Fibroblast of lung (primary cell): ENCODE data around the gene MACROD2. TPM values are rescaled to one million over a fixed set of nuclear protein-coding genes. Genes with fewer than 3 reads are reported as not detected.

Source experiments
- DNase-seq, 2 donors: peaks; one replicate each; pipeline versions ENCODE4 v3.0.0 to v3.0.0-alpha.2; 2010; ENCODE audit warnings: low read depth in 2 of 2
- H2AFZ ChIP-seq: 2 replicates; pipeline ENCODE4 v1.5.1; 2012; ENCODE audit warnings: low read length, control low read depth, inconsistent platforms
- H3K27ac ChIP-seq: 2 replicates; pipeline ENCODE4 v1.5.1; 2011; ENCODE audit warnings: low read length, control low read depth; ENCODE audit not compliant: insufficient read depth
- H3K27me3 ChIP-seq: 2 replicates; pipeline ENCODE4 v1.5.1; 2011; ENCODE audit warnings: mild to moderate bottlenecking, low read length; ENCODE audit not compliant: control insufficient read depth, insufficient read depth
- H3K36me3 ChIP-seq: 2 replicates; pipeline ENCODE4 v1.5.1; 2011; ENCODE audit warnings: low read length; ENCODE audit not compliant: control insufficient read depth, insufficient read depth
- H3K4me1 ChIP-seq: 2 replicates; pipeline ENCODE4 v1.5.1; 2011; ENCODE audit warnings: low read length; ENCODE audit not compliant: control insufficient read depth, insufficient read depth; ENCODE audit errors: extremely low read depth
- H3K4me2 ChIP-seq: 2 replicates; pipeline ENCODE4 v1.5.1; 2011; ENCODE audit warnings: low read length, control low read depth; ENCODE audit not compliant: insufficient read depth; ENCODE audit errors: extremely low read depth
- H3K4me3 ChIP-seq, 4 experiments: fragments of 200-600 bp in 1 of 4; sonication (generic) in 1 of 4; replicated peaks in 1 of 4; 2 replicates each; pipeline ENCODE4 v1.5.1; 2011 to 2016; ENCODE audit warnings: low read length in 4 of 4, low read depth in 3 of 4, mild to moderate bottlenecking in 3 of 4, control low read depth in 2 of 4, inconsistent platforms in 1 of 4, mixed read lengths in 1 of 4; ENCODE audit not compliant: insufficient read depth in 1 of 4; ENCODE audit errors: control extremely low read depth in 1 of 4
- H3K79me2 ChIP-seq: 2 replicates; pipeline ENCODE4 v1.5.1; 2012; ENCODE audit warnings: mild to moderate bottlenecking, low read length, inconsistent platforms; ENCODE audit not compliant: control insufficient read depth, insufficient read depth
- H3K9ac ChIP-seq: 2 replicates; pipeline ENCODE4 v1.5.1; 2011; ENCODE audit warnings: mild to moderate bottlenecking, low read length, control low read depth; ENCODE audit not compliant: insufficient read depth
- H3K9me3 ChIP-seq: 2 replicates; pipeline ENCODE4 v1.5.1; 2012; ENCODE audit warnings: low read depth, low read length; ENCODE audit not compliant: control insufficient read depth, insufficient read depth
- H4K20me1 ChIP-seq: 2 replicates; pipeline ENCODE4 v1.5.1; 2011; ENCODE audit warnings: low read length; ENCODE audit not compliant: control insufficient read depth, insufficient read depth; ENCODE audit errors: extremely low read depth
- EZH2 ChIP-seq: IDR thresholded peaks from 2 replicates; pipeline ENCODE4 v1.5.1; 2012; ENCODE audit warnings: low read length, control low read depth, mild to moderate bottlenecking; ENCODE audit errors: missing control alignments
- polyA plus RNA-seq, 2 donors: library from polyadenylated mRNA; depleted of rRNA in 1 of 2; stranded (reverse) in 1 of 2; unstranded in 1 of 2; fragments of >200 nt; gene quantifications; 2 replicates each; pipeline ENCODE4 v1.2.1, GENCODE V29; 2011 to 2012; ENCODE audit warnings: missing spikeins in 1 of 2
- total RNA-seq: library from RNA; depleted of rRNA; stranded (reverse); fragments of >200 nt; gene quantifications from 2 replicates; pipeline ENCODE4 v1.2.1, GENCODE V29; 2014
- TF ChIP-seq, protein P1 (sequence below), 2 donors: IDR thresholded peaks in 1 of 2; conservative IDR thresholded peaks in 1 of 2; 1 replicate in 1 of 2; 2 replicates in 1 of 2; pipeline ENCODE4 v1.5.1; 2011 to 2012; ENCODE audit warnings: low read length in 2 of 2, control low read depth in 1 of 2, inconsistent platforms in 1 of 2, low read depth in 1 of 2, mild to moderate bottlenecking in 1 of 2

MACROD2 gene
- total and polyA plus RNA-seq, 2 donors (not counting 1 experiment from before 2014, with no cell fraction given), result 0.54 to 1.7 TPM

DNA sequence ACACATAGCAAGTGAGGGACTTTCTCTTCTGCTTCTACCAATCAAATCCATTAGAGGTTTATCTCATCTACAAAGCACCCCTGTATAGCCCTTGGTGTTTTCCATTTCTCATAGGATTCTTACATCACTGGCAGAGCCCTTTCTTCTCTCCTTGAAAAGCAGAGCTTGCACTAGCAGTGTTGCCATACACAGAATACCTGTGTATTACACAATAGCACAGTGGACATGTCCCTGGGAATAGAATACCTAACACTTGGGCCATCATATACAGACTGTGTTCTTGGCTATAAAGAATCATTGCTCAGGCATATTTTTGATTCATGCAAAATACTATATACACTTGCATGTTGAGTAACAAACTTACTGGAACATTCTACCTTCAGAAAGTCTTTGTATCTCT, 1996.0 kb downstream of the MACROD2 start:
- H3K4me1 ChIP-seq, result no peaks in the 10 kb centered on the region
- H3K4me3 ChIP-seq, result no peak overlapping the region
- no peaks in the 10 kb centered on the region for H3K9me3 ChIP-seq
- no peaks in the 10 kb centered on the region for H4K20me1 ChIP-seq
- no peaks in the 10 kb centered on the region for H3K27me3 ChIP-seq
- TF ChIP-seq, protein P1, sequence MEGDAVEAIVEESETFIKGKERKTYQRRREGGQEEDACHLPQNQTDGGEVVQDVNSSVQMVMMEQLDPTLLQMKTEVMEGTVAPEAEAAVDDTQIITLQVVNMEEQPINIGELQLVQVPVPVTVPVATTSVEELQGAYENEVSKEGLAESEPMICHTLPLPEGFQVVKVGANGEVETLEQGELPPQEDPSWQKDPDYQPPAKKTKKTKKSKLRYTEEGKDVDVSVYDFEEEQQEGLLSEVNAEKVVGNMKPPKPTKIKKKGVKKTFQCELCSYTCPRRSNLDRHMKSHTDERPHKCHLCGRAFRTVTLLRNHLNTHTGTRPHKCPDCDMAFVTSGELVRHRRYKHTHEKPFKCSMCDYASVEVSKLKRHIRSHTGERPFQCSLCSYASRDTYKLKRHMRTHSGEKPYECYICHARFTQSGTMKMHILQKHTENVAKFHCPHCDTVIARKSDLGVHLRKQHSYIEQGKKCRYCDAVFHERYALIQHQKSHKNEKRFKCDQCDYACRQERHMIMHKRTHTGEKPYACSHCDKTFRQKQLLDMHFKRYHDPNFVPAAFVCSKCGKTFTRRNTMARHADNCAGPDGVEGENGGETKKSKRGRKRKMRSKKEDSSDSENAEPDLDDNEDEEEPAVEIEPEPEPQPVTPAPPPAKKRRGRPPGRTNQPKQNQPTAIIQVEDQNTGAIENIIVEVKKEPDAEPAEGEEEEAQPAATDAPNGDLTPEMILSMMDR (conservative IDR thresholded peaks at IDR 0.05 in 1 of 2, IDR thresholded peaks at IDR 0.05 in 1 of 2; ENCODE audit: low read depth in 1 of 2, low read length in 2 of 2), result no peak
- TF ChIP-seq EZH2, result no peak
- H3K9ac ChIP-seq, result no peak overlapping the region
- H2AFZ ChIP-seq, result no peak overlapping the region
- DNase-seq, result no peak
- H3K27ac ChIP-seq, result no peak overlapping the region
- H3K36me3 ChIP-seq, result no peaks in the 10 kb centered on the region
- H3K79me2 ChIP-seq, result no peaks in the 10 kb centered on the region
- no peak overlapping the region for H3K4me2 ChIP-seq

DNA sequence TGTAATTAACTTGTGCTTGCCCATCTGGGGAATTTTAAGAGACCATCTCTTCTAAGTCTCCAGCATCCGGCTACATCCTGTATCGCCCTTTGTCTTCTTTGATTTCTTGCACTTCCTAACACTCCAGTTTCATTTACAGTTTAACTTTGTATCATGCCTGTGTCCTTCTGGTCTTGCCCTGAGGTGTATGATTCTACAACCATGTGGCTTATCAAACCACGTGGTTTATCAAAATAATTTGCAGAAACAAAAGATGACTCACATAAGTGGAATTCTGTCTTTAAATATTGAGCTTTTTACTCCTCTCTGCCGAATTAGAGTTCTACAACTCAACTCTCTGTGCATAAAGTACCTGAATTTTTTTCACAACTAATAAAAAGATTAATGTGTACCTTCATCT, 1997.2 kb downstream of the MACROD2 start:
- peak in 1 of 2 donors; percentile 2 for DNase-seq
- Histone ChIP-seq H2AFZ (no peak overlapping the region), H3K27ac (no peak overlapping the region), H3K27me3 (no peaks in the 10 kb centered on the region), H3K4me3 (no peak overlapping the region), H3K4me1 (no peaks in the 10 kb centered on the region), H4K20me1 (no peaks in the 10 kb centered on the region), H3K79me2 (no peaks in the 10 kb centered on the region), H3K9ac (no peak overlapping the region), H3K4me2 (no peak overlapping the region), H3K36me3 (no peaks in the 10 kb centered on the region), H3K9me3 (no peaks in the 10 kb centered on the region)
- TF ChIP-seq, protein P1 (conservative IDR thresholded peaks at IDR 0.05 in 1 of 2, IDR thresholded peaks at IDR 0.05 in 1 of 2; ENCODE audit: low read depth in 1 of 2, low read length in 2 of 2), result no peak
- TF ChIP-seq EZH2, result no peak

DNA sequence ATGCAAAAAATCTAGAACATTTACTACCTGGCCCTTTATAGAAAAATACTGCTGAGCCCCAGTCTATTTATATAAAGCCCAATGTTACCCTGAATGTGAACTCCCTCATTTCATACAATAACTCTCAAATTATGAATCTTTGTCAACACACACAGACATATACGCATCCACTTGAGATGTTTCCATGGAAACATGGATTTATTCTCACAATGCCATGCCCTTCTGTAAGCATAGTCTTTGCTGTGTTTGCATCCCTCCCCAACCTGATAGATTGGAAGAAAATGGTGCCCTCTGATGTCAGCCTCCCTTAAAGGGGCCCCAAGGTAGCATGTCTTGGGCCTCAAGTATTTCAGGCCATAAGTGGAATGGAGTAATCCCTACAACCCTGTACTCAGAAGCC, 2004.8 kb downstream of the MACROD2 start:
- DNase-seq, result no peak
- H3K27ac ChIP-seq, result no peak overlapping the region
- H3K36me3 ChIP-seq, result no peaks in the 10 kb centered on the region
- no peaks in the 10 kb centered on the region for H3K4me1 ChIP-seq
- no peak overlapping the region for H3K4me2 ChIP-seq
- no peak overlapping the region for H3K4me3 ChIP-seq
- H4K20me1 ChIP-seq, result no peaks in the 10 kb centered on the region
- H2AFZ ChIP-seq, result no peak overlapping the region
- H3K9me3 ChIP-seq, result no peaks in the 10 kb centered on the region
- no peaks in the 10 kb centered on the region for H3K27me3 ChIP-seq
- H3K79me2 ChIP-seq, result no peaks in the 10 kb centered on the region
- H3K9ac ChIP-seq, result no peak overlapping the region
- TF ChIP-seq EZH2, result no peak
- TF ChIP-seq, protein P1 (conservative IDR thresholded peaks at IDR 0.05 in 1 of 2, IDR thresholded peaks at IDR 0.05 in 1 of 2; ENCODE audit: low read depth in 1 of 2, low read length in 2 of 2), result no peak
